Measurements from ENCODE around the gene NOSIP. TPM values are rescaled to one million over a fixed set of nuclear protein-coding genes. Genes with fewer than 3 reads are reported as not detected.

The NOSIP gene
- total RNA-seq, 1 donor from 2014 or later = 82.1 TPM

GRCh38 chr19:49534632-49535385 is 45.5 kb downstream of the NOSIP start:
- DNase-seq (ENCODE audit: low spot score, unreplicated experiment) = no peak
- Mint-ChIP-seq H3K36me3 (ENCODE audit: insufficient read depth) (peaks cover 25% of the 10 kb centered on the region), H3K4me1 (ENCODE audit: low read depth) (peaks cover 2% of the 10 kb centered on the region), H3K27me3 (peaks cover 7% of the 10 kb centered on the region), H3K4me3 (ENCODE audit: low read depth) (peak overlapping the region; percentile 58), H3K27ac (no peak overlapping the region), H3K9me3 (ENCODE audit: low read depth) (no peaks in the 10 kb centered on the region)
- TF ChIP-seq CTCF (IDR thresholded peaks at IDR 0.05; ENCODE audit: unreplicated experiment) = no peak

GRCh38 chr19:49533551-49534488 is 46.5 kb downstream of the NOSIP start:
- H3K27ac Mint-ChIP-seq = no peak overlapping the region
- no peaks in the 10 kb centered on the region for H3K9me3 Mint-ChIP-seq (ENCODE audit: low read depth)
- DNase-seq (ENCODE audit: low spot score, unreplicated experiment) = peak; percentile 46
- peaks cover 29% of the 10 kb centered on the region for H3K36me3 Mint-ChIP-seq (ENCODE audit: insufficient read depth)
- peaks cover 7% of the 10 kb centered on the region for H3K27me3 Mint-ChIP-seq
- peak overlapping the region; percentile 64 for H3K4me3 Mint-ChIP-seq (ENCODE audit: low read depth)
- peaks cover 2% of the 10 kb centered on the region for H3K4me1 Mint-ChIP-seq (ENCODE audit: low read depth)
- TF ChIP-seq CTCF (IDR thresholded peaks at IDR 0.05; ENCODE audit: unreplicated experiment) = peak; percentile 48

DNA sequence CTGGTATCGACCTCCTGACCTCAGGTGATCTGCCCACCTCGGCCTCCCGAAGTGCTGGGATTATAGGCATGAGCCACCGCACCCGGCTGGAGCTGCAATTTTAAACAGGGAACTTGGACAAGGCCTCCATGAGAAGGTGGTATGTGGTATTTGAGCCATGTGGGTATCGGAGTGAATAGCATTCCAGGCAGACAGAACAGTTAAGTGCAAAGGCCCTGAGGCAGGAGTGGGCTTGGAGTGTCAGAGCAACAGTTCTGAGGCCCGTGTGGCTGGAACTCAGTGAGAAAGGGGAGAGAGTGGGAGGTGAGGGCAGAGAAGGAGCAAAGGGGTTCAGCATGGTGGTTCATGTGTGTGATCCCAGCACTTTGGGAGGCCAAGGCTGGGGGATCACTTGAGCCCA is 49.6 kb downstream of the NOSIP start:
- Mint-ChIP-seq H3K27me3 (peaks cover 9% of the 10 kb centered on the region), H3K9me3 (ENCODE audit: low read depth) (no peaks in the 10 kb centered on the region), H3K4me3 (ENCODE audit: low read depth) (no peak overlapping the region), H3K4me1 (ENCODE audit: low read depth) (peaks cover 4% of the 10 kb centered on the region), H3K36me3 (ENCODE audit: insufficient read depth) (peaks cover 43% of the 10 kb centered on the region), H3K27ac (peak overlapping the region; percentile 73)
- no peak for TF ChIP-seq CTCF (IDR thresholded peaks at IDR 0.05; ENCODE audit: unreplicated experiment)
- DNase-seq (ENCODE audit: low spot score, unreplicated experiment) = no peak

GRCh38 chr19:49528211-49528771 is 52.1 kb downstream of the NOSIP start:
- no peak overlapping the region for H3K27ac Mint-ChIP-seq
- no peak for DNase-seq (ENCODE audit: low spot score, unreplicated experiment)

More at GRCh38 chr19:49528211-49528771, 52.1 kb downstream of the NOSIP start:
- Mint-ChIP-seq H3K36me3 (ENCODE audit: insufficient read depth) (peaks cover 49% of the 10 kb centered on the region), H3K27me3 (peaks cover 6% of the 10 kb centered on the region), H3K9me3 (ENCODE audit: low read depth) (no peaks in the 10 kb centered on the region), H3K4me3 (ENCODE audit: low read depth) (no peak overlapping the region), H3K4me1 (ENCODE audit: low read depth) (peaks cover 4% of the 10 kb centered on the region)
- no peak for TF ChIP-seq CTCF (IDR thresholded peaks at IDR 0.05; ENCODE audit: unreplicated experiment)

Measured in progenitor cell of endocrine pancreas (in vitro differentiated cells).